Neutrophil (primary cell): Measurements from ENCODE around the gene PPP3CA.
A peak's percentile ranks its signal among the peaks of the same experiment; 100 is the strongest.

ENCODE experiments used
- H3K27ac ChIP-seq: fragments of 200-600 bp; sonication (generic); 2 replicates; pipeline ENCODE4 v1.5.1; 2016; ENCODE audit warnings: mild to moderate bottlenecking, moderate library complexity
- H3K27me3 ChIP-seq: fragments of 200-600 bp; sonication (generic); 2 replicates; pipeline ENCODE4 v1.6.0; 2016; ENCODE audit warnings: mild to moderate bottlenecking
- H3K36me3 ChIP-seq: fragments of 200-600 bp; sonication (generic); 2 replicates; pipeline ENCODE4 v1.5.1; 2017
- H3K4me1 ChIP-seq, 2 experiments: fragments of 200-600 bp in 1 of 2; sonication (generic) in 1 of 2; 1 replicate in 1 of 2; 2 replicates in 1 of 2; pipeline versions ENCODE4 v1.5.1 to v1.6.1; 2013 to 2016; ENCODE audit warnings: low read depth in 1 of 2, low read length in 1 of 2, mild to moderate bottlenecking in 1 of 2, moderate library complexity in 1 of 2; ENCODE audit not compliant: control insufficient read depth in 1 of 2, insufficient read depth in 1 of 2
- H3K4me3 ChIP-seq, 2 experiments: fragments of 200-600 bp in 1 of 2; sonication (generic) in 1 of 2; 1 replicate in 1 of 2; 2 replicates in 1 of 2; pipeline ENCODE4 v1.5.1; 2013 to 2016; ENCODE audit warnings: low read depth in 1 of 2, low read length in 1 of 2, mild to moderate bottlenecking in 1 of 2, moderate library complexity in 1 of 2
- H3K9me3 ChIP-seq: fragments of 200-600 bp; sonication (generic); 2 replicates; pipeline ENCODE4 v1.5.1; 2016
- CTCF ChIP-seq: fragments of 200-600 bp; sonication (generic); IDR thresholded peaks from 2 replicates; pipeline ENCODE4 v1.5.1; 2016; ENCODE audit warnings: antibody characterized with exemption

The PPP3CA gene

DNA sequence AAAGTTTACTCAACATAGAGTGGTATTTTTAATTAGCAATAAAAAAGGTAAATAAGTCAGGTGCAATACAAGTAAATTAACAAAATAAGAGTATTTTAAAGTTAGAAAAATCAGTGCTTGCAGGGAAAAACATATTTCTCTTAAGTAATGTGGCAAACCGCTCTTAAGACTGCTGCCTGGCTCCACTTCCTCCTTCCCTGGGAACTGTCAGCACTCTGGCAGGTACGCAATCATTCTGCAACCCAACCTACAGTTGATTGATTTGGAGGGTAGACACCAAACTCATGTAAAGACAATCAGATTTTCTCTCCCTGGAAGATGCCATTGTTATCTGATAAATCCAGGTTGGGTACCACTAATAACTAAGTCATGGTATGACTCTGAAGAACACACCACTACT, 63.9 kb downstream of the PPP3CA start:
- no peaks in the 10 kb centered on the region for H3K36me3 ChIP-seq
- no peak overlapping the region for H3K4me3 ChIP-seq
- no peaks in the 10 kb centered on the region for H3K27me3 ChIP-seq
- no peak for TF ChIP-seq CTCF
- H3K4me1 ChIP-seq: peaks cover 35 to 56% of the 10 kb centered on the region in 2 experiments
- H3K27ac ChIP-seq: peak overlapping the region; percentile 76
- no peaks in the 10 kb centered on the region for H3K9me3 ChIP-seq

GRCh38 chr4:101282076-101282844, 65.1 kb downstream of the PPP3CA start:
- TF ChIP-seq CTCF: no peak
- no peaks in the 10 kb centered on the region for H3K36me3 ChIP-seq
- no peak overlapping the region for H3K4me3 ChIP-seq
- H3K27ac ChIP-seq: peak overlapping the region; percentile 76
- H3K27me3 ChIP-seq: no peaks in the 10 kb centered on the region
- no peaks in the 10 kb centered on the region for H3K9me3 ChIP-seq
- H3K4me1 ChIP-seq: peaks cover 30 to 44% of the 10 kb centered on the region in 2 experiments

GRCh38 chr4:101280866-101281600, 66.3 kb downstream of the PPP3CA start:
- Histone ChIP-seq H3K4me3 (no peak overlapping the region), H3K27ac (no peak overlapping the region)
- no peak for TF ChIP-seq CTCF

GRCh38 chr4:101279377-101279871, 67.9 kb downstream of the PPP3CA start:
- H3K27ac ChIP-seq: peak overlapping the region; percentile 0
- H3K4me1 ChIP-seq: peaks cover 28 to 45% of the 10 kb centered on the region in 2 experiments
- H3K4me3 ChIP-seq: no peak overlapping the region
- H3K9me3 ChIP-seq: no peaks in the 10 kb centered on the region
- H3K36me3 ChIP-seq: no peaks in the 10 kb centered on the region
- no peaks in the 10 kb centered on the region for H3K27me3 ChIP-seq
- no peak for TF ChIP-seq CTCF

More at GRCh38 chr4:101280866-101281600, 66.3 kb downstream of the PPP3CA start:
- H3K4me1 ChIP-seq: peaks cover 30 to 44% of the 10 kb centered on the region in 2 experiments
- H3K27me3 ChIP-seq: no peaks in the 10 kb centered on the region
- H3K36me3 ChIP-seq: no peaks in the 10 kb centered on the region
- H3K9me3 ChIP-seq: no peaks in the 10 kb centered on the region

GRCh38 chr4:101277671-101278070, 69.7 kb downstream of the PPP3CA start:
- Histone ChIP-seq H3K4me1 (peaks cover 10 to 28% of the 10 kb centered on the region in 2 experiments), H3K27ac (no peak overlapping the region), H3K4me3 (no peak overlapping the region), H3K27me3 (no peaks in the 10 kb centered on the region), H3K9me3 (no peaks in the 10 kb centered on the region), H3K36me3 (no peaks in the 10 kb centered on the region)
- no peak for TF ChIP-seq CTCF
